ENCODE data around the gene ZMAT5. TPM values are rescaled to one million over a fixed set of nuclear protein-coding genes. Genes with fewer than 3 reads are reported as not detected.
A peak's percentile ranks its signal among the peaks of the same experiment; 100 is the strongest.

The ZMAT5 gene
- total RNA-seq, 1 donor from 2014 or later: 20.2 TPM

- peaks cover 7% of the 10 kb centered on the region for H3K27me3 Mint-ChIP-seq (ENCODE audit: unreplicated experiment)
- no peak overlapping the region for H3K4me3 Mint-ChIP-seq (ENCODE audit: unreplicated experiment)
- no peaks in the 10 kb centered on the region for H3K9me3 Mint-ChIP-seq (ENCODE audit: unreplicated experiment)
- no peak overlapping the region for H3K27ac Mint-ChIP-seq (ENCODE audit: unreplicated experiment)
- peak; percentile 31 for DNase-seq (ENCODE audit: low spot score)
- H3K36me3 Mint-ChIP-seq (ENCODE audit: low read depth, unreplicated experiment): no peaks in the 10 kb centered on the region
- H3K4me1 Mint-ChIP-seq (ENCODE audit: unreplicated experiment): peaks cover 2% of the 10 kb centered on the region
- TF ChIP-seq CTCF (IDR thresholded peaks at IDR 0.05; ENCODE audit: unreplicated experiment): no peak
These were observed 65.4 kb downstream of the ZMAT5 start for GRCh38 chr22:29701155-29701999.

GRCh38 chr22:29700900-29701154 is 66.0 kb downstream of the ZMAT5 start:
- H3K9me3 Mint-ChIP-seq (ENCODE audit: unreplicated experiment): no peaks in the 10 kb centered on the region
- H3K27me3 Mint-ChIP-seq (ENCODE audit: unreplicated experiment): peaks cover 7% of the 10 kb centered on the region
- peaks cover 2% of the 10 kb centered on the region for H3K4me1 Mint-ChIP-seq (ENCODE audit: unreplicated experiment)
- H3K27ac Mint-ChIP-seq (ENCODE audit: unreplicated experiment): no peak overlapping the region
- no peak for TF ChIP-seq CTCF (IDR thresholded peaks at IDR 0.05; ENCODE audit: unreplicated experiment)
- no peak overlapping the region for H3K4me3 Mint-ChIP-seq (ENCODE audit: unreplicated experiment)
- no peak for DNase-seq (ENCODE audit: low spot score)
- H3K36me3 Mint-ChIP-seq (ENCODE audit: low read depth, unreplicated experiment): no peaks in the 10 kb centered on the region

GRCh38 chr22:29700206-29700899 is 66.5 kb downstream of the ZMAT5 start:
- H3K27me3 Mint-ChIP-seq (ENCODE audit: unreplicated experiment): peaks cover 7% of the 10 kb centered on the region
- no peak overlapping the region for H3K4me3 Mint-ChIP-seq (ENCODE audit: unreplicated experiment)
- H3K4me1 Mint-ChIP-seq (ENCODE audit: unreplicated experiment): peaks cover 2% of the 10 kb centered on the region
- H3K27ac Mint-ChIP-seq (ENCODE audit: unreplicated experiment): no peak overlapping the region
- no peak for TF ChIP-seq CTCF (IDR thresholded peaks at IDR 0.05; ENCODE audit: unreplicated experiment)
- DNase-seq (ENCODE audit: low spot score): no peak
- no peaks in the 10 kb centered on the region for H3K9me3 Mint-ChIP-seq (ENCODE audit: unreplicated experiment)
- no peaks in the 10 kb centered on the region for H3K36me3 Mint-ChIP-seq (ENCODE audit: low read depth, unreplicated experiment)

GRCh38 chr22:29697853-29698598 is 68.8 kb downstream of the ZMAT5 start:
- no peaks in the 10 kb centered on the region for H3K9me3 Mint-ChIP-seq (ENCODE audit: unreplicated experiment)
- H3K36me3 Mint-ChIP-seq (ENCODE audit: low read depth, unreplicated experiment): no peaks in the 10 kb centered on the region
- H3K27ac Mint-ChIP-seq (ENCODE audit: unreplicated experiment): no peak overlapping the region
- H3K4me1 Mint-ChIP-seq (ENCODE audit: unreplicated experiment): no peaks in the 10 kb centered on the region
- no peak overlapping the region for H3K4me3 Mint-ChIP-seq (ENCODE audit: unreplicated experiment)
- no peak for TF ChIP-seq CTCF (IDR thresholded peaks at IDR 0.05; ENCODE audit: unreplicated experiment)
- H3K27me3 Mint-ChIP-seq (ENCODE audit: unreplicated experiment): peaks cover 4% of the 10 kb centered on the region
- no peak for DNase-seq (ENCODE audit: low spot score)

All from endothelial cell (in vitro differentiated cells).